K562 (cell line): ENCODE results near the gene RARS1. TPM values are rescaled to one million over a fixed set of nuclear protein-coding genes. Genes with fewer than 3 reads are reported as not detected.

Experiments used
- ATAC-seq: fragments of 200-7000 bp; cut with Tn5 transposase; 3 replicates; pipeline ENCODE4 v1.9.1; 2020; ENCODE audit warnings: moderate library complexity
- BruUV-seq: library from RNA; stranded (reverse); fragments of 400-500 nt; replicated peaks from 2 replicates; lab custom pipeline; 2021; lab: Mats Ljungman, UMichigan
- CTCF ChIA-PET: fragments of 300-600 bp; formaldehyde crosslinking; extraction: SDS; loops from one replicate; lab custom pipeline; 2021; ENCODE audit warnings: low intra/inter-chr PET ratio; lab: Yijun Ruan, JAX
- POLR2A ChIA-PET: fragments of 300-600, 350-650 bp; sonication (Branson Sonifier 250); formaldehyde crosslinking; extraction: SDS; loops from one replicate; lab custom pipeline; 2021; ENCODE audit warnings: antibody characterized with exemption, inconsistent platforms; lab: Yijun Ruan, JAX
- DNase-seq, 4 experiments: peaks; one replicate each; pipeline versions ENCODE4 v3.0.0 to v3.0.0-alpha.2; 2011 to 2018; ENCODE audit warnings: low spot score in 3 of 4, mixed read lengths in 3 of 4; ENCODE audit errors: extremely low read depth in 1 of 4
- FAIRE-seq: peaks from 2 replicates; lab custom pipeline; 2011; peaks lifted over from hg19 to GRCh38; lab: Jason Lieb, UNC
- H2AFZ ChIP-seq: 2 replicates; pipeline ENCODE4 v1.6.0; 2011; ENCODE audit warnings: low read depth, low read length, control low read depth, inconsistent platforms
- H3K27ac ChIP-seq: fragments of 200-600 bp; 3 replicates; pipeline ENCODE4 v1.8.0; 2011; ENCODE audit warnings: low read depth, mild to moderate bottlenecking, control low read depth, inconsistent platforms, low read length, moderate library complexity, mixed read lengths; ENCODE audit errors: extremely low read depth
- H3K27me3 ChIP-seq, 2 experiments: fragments of 300-600 bp in 1 of 2; 2 replicates in 1 of 2; 3 replicates in 1 of 2; pipeline versions ENCODE4 v1.6.0 to v1.8.0; 2011; ENCODE audit warnings: inconsistent platforms in 2 of 2, low read length in 2 of 2, mild to moderate bottlenecking in 1 of 2, mixed read lengths in 1 of 2, moderate library complexity in 1 of 2; ENCODE audit not compliant: control insufficient read depth in 2 of 2, insufficient read depth in 2 of 2
- H3K36me3 ChIP-seq: fragments of 300-600 bp; 3 replicates; pipeline ENCODE4 v1.8.0; 2011; ENCODE audit warnings: mild to moderate bottlenecking, low read length, inconsistent platforms; ENCODE audit not compliant: control insufficient read depth, insufficient read depth
- H3K4me1 ChIP-seq, 2 experiments: fragments of 200-600 bp in 1 of 2; replicated peaks in 1 of 2; 2 replicates in 1 of 2; 3 replicates in 1 of 2; pipeline versions ENCODE4 v1.5.1 to v1.8.0; 2011; ENCODE audit warnings: inconsistent platforms in 2 of 2, low read length in 2 of 2, mild to moderate bottlenecking in 1 of 2, mixed read lengths in 1 of 2, moderate library complexity in 1 of 2; ENCODE audit not compliant: control insufficient read depth in 2 of 2, insufficient read depth in 2 of 2
- H3K4me2 ChIP-seq: 2 replicates; pipeline ENCODE4 v1.6.1; 2011; ENCODE audit warnings: low read length, control low read depth, inconsistent platforms, mixed read lengths; ENCODE audit not compliant: insufficient read depth
- H3K4me3 ChIP-seq: fragments of 200-600 bp; sonication (generic), shearing (Covaris generic); 2 replicates; pipeline ENCODE4 v1.5.1; 2016; ENCODE audit warnings: control low read depth, inconsistent platforms
- H3K79me2 ChIP-seq: fragments of 200-600 bp; 3 replicates; pipeline ENCODE4 v1.8.0; 2011; ENCODE audit warnings: low read length, inconsistent platforms; ENCODE audit not compliant: control insufficient read depth, insufficient read depth
- H3K9ac ChIP-seq, 2 experiments: 2 replicates each; pipeline versions ENCODE4 v1.6.0 to v1.6.1; 2011; ENCODE audit warnings: low read depth in 2 of 2, low read length in 2 of 2, control low read depth in 1 of 2, inconsistent platforms in 1 of 2, mild to moderate bottlenecking in 1 of 2, mixed read lengths in 1 of 2; ENCODE audit not compliant: insufficient read depth in 1 of 2
- H3K9me1 ChIP-seq: one replicate; pipeline ENCODE4 v1.6.0; 2011; ENCODE audit warnings: inconsistent platforms, mild to moderate bottlenecking, low read length, moderate library complexity; ENCODE audit not compliant: control insufficient read depth, insufficient read depth
- H3K9me3 ChIP-seq: replicated peaks from 2 replicates; pipeline ENCODE4 v1.5.1; 2011; ENCODE audit warnings: low read depth, low read length, inconsistent platforms; ENCODE audit not compliant: control insufficient read depth, insufficient read depth
- H4K20me1 ChIP-seq: replicated peaks from 2 replicates; pipeline ENCODE4 v1.6.1; 2011; ENCODE audit warnings: low read length, inconsistent platforms, mixed read lengths; ENCODE audit not compliant: control insufficient read depth, insufficient read depth
- BRCA1 ChIP-seq, 2 experiments: fragments of 450-650 bp in 1 of 2; sonication (generic) in 1 of 2; formaldehyde crosslinking in 1 of 2; IDR thresholded peaks; 2 replicates each; pipeline versions ENCODE4 v1.5.0 to v1.6.1; 2017 to 2020; ENCODE audit warnings: mild to moderate bottlenecking in 1 of 2, missing genetic modification reagents in 1 of 2
- ESRRA ChIP-seq: fragments of 450-650 bp; IDR thresholded peaks from 2 replicates; pipeline ENCODE4 v1.6.1; 2014; ENCODE audit warnings: low read depth, mild to moderate bottlenecking, moderate library complexity, borderline replicate concordance
- NR4A1 ChIP-seq, 2 experiments: fragments of 250-450 bp in 1 of 2; fragments of 450-650 bp in 1 of 2; sonication (Bioruptor Pico) in 1 of 2; IDR thresholded peaks; 2 replicates each; pipeline versions ENCODE4 v1.4.0 to v1.6.1; 2016 to 2020; ENCODE audit warnings: mild to moderate bottlenecking in 2 of 2, missing compliant biosample characterization in 1 of 2, missing genetic modification characterization in 1 of 2, moderate library complexity in 1 of 2
- ZNF24 ChIP-seq: fragments of 450-650 bp; IDR thresholded peaks from 2 replicates; pipeline ENCODE4 v1.6.1; 2016
- WGBS: fragments of 100-300 bp; shearing (Covaris generic); methylation state at CpG from one replicate; pipeline ENCODE4 v1.1.6; 2016; ENCODE audit warnings: low coverage, mixed read lengths; ENCODE audit not compliant: insufficient coverage; ENCODE audit errors: missing lambda C conversion rate; 5-methylcytosine and 5-hydroxymethylcytosine counted together
- in situ Hi-C: fragments of 300-500 bp; cut with MboI; formaldehyde crosslinking; loops from 4 replicates; pipeline ENCODE4 v1.15.0; 2018; ENCODE audit warnings: inconsistent platforms, mixed read lengths
- intact Hi-C: fragments of 100-400 bp; cut with micrococcal nuclease; formaldehyde crosslinking; loops from 2 replicates; pipeline ENCODE4 v1.14.2; 2022
- polyA plus RNA-seq, 8 experiments: library from polyadenylated mRNA; depleted of rRNA in 4 of 8; stranded (reverse) in 5 of 8; unstranded in 3 of 8; fragments of >200 nt; fragmentation: Nextera tagmentation in 2 of 8; fragmentation: Illumina TruSeq in 1 of 8; extraction: Ambion mirVana in 2 of 8; extraction: Trizol in 1 of 8; gene quantifications; 2 replicates each; pipeline versions ENCODE4 v1.2.1 to v1.2.3, GENCODE V29; 2011 to 2014; ENCODE audit warnings: inconsistent platforms in 1 of 8, missing spikeins in 1 of 8
- total RNA-seq, 7 experiments: library from RNA; depleted of rRNA in 6 of 7; stranded (reverse); fragments of >200 nt in 6 of 7; fragmentation: Illumina TruSeq in 2 of 7; extraction: Trizol in 2 of 7; gene quantifications; 2 replicates each; pipeline versions ENCODE4 v1.2.1 to v1.2.3, GENCODE V29; 2011 to 2021; ENCODE audit warnings: low replicate concordance in 1 of 7
- TF ChIP-seq, protein P1 (sequence below): sonication (generic); IDR thresholded peaks from 2 replicates; pipeline ENCODE4 v1.6.1; 2016
- TF ChIP-seq, protein P2 (sequence below), 2 experiments: IDR thresholded peaks in 1 of 2; conservative IDR thresholded peaks in 1 of 2; 2 replicates each; pipeline ENCODE4 v1.6.1; 2016; ENCODE audit warnings: low read depth in 2 of 2, mild to moderate bottlenecking in 1 of 2, missing compliant biosample characterization in 1 of 2, missing genetic modification characterization in 1 of 2, moderate library complexity in 1 of 2

The RARS1 gene
- total and polyA plus RNA-seq, 9 of the 15 experiments (the other 6 are each of a cell fraction or from before 2014, with no cell fraction given): 109 to 196 (median 139) TPM

DNA sequence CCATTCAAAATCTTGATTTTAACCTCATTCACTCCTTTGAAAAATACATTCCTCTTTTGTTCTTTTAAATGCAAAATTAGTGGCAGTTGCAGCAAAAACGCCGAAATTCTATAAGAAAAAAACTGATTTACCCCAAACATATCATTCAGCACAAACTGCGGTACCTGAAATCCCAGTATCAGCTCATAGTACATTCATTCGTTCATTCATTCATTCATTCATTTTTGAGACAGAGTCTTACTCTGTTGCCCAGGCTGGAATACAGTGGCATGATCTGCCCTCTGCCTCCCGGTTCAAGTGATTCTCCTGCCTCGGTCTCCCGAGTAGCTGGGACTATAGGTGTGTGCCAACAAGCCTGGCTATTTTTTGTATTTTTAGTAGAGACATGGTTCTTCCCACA, 63.3 kb downstream of the RARS1 start:
- H3K9ac ChIP-seq: no peak overlapping the region
- no peak overlapping the region for H3K27ac ChIP-seq
- 95% methylated on average over 7 of the region's 7 CpGs for WGBS
- H3K9me1 ChIP-seq: no peaks in the 10 kb centered on the region
- ATAC-seq (no peak), FAIRE-seq (no peak), DNase-seq (no peak)
- H3K4me3 ChIP-seq: no peak overlapping the region
- BruUV-seq: no TSS peak
- ChIA-PET CTCF (no interaction called here), POLR2A (no interaction called here)
- in situ Hi-C loops (no loop called here), intact Hi-C loops (no loop called here)
- no peaks in the 10 kb centered on the region for H3K9me3 ChIP-seq
- H3K27me3 ChIP-seq: no peaks in the 10 kb centered on the region
- no peaks in the 10 kb centered on the region for H4K20me1 ChIP-seq
- no peaks in the 10 kb centered on the region for H3K4me1 ChIP-seq
- peaks cover 4% of the 10 kb centered on the region; the same call in 1 of the 3 replicates for H3K79me2 ChIP-seq
- TF ChIP-seq ZNF24 (peak; percentile 79), BRCA1 (IDR thresholded peaks at IDR 0.05) (no peak), BRCA1 (CRISPR knock-in tag; IDR thresholded peaks at IDR 0.05) (no peak), NR4A1 (CRISPR knock-in tag; IDR thresholded peaks at IDR 0.05) (no peak), NR4A1 (tag; IDR thresholded peaks at IDR 0.05) (no peak)
- TF ChIP-seq, protein P1, sequence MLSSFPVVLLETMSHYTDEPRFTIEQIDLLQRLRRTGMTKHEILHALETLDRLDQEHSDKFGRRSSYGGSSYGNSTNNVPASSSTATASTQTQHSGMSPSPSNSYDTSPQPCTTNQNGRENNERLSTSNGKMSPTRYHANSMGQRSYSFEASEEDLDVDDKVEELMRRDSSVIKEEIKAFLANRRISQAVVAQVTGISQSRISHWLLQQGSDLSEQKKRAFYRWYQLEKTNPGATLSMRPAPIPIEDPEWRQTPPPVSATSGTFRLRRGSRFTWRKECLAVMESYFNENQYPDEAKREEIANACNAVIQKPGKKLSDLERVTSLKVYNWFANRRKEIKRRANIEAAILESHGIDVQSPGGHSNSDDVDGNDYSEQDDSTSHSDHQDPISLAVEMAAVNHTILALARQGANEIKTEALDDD: no peak
- H3K4me2 ChIP-seq: no peak overlapping the region
- no peak overlapping the region for H2AFZ ChIP-seq
- peaks cover 48% of the 10 kb centered on the region; the same call in 2 of the 3 replicates for H3K36me3 ChIP-seq

DNA sequence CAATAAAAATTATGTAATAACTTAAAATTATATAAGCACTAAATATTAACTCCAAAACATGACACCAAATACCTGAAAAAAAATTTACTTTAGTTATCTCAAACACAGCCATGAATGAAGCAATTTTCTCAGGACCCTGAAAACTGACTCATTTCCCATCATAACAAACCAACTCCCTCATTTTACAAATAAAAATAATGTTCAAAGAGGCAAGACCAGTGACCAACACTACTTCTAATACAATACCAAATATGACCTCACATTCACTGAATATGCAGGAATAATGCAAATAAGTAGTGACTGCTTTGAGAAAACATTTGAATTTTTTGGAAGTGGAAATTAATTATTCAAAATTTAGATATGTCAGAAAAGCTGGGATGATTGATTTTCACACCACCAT, 64.4 kb downstream of the RARS1 start:
- intact Hi-C loops: no loop called here
- no TSS peak for BruUV-seq
- Histone ChIP-seq H4K20me1 (no peaks in the 10 kb centered on the region), H3K9ac (no peak overlapping the region), H3K27ac (no peak overlapping the region), H3K4me3 (no peak overlapping the region), H3K4me2 (no peak overlapping the region), H3K27me3 (no peaks in the 10 kb centered on the region), H3K9me1 (no peaks in the 10 kb centered on the region), H3K36me3 (peaks cover 59% of the 10 kb centered on the region; the same call in 2 of the 3 replicates), H3K9me3 (no peaks in the 10 kb centered on the region), H3K79me2 (peaks cover 4% of the 10 kb centered on the region; the same call in 1 of the 3 replicates), H2AFZ (no peak overlapping the region), H3K4me1 (no peaks in the 10 kb centered on the region)
- FAIRE-seq: no peak
- no peak for ATAC-seq
- POLR2A ChIA-PET: no interaction called here
- no peak for DNase-seq
- CTCF ChIA-PET: no interaction called here
- in situ Hi-C loops: no loop called here
- TF ChIP-seq, protein P2, sequence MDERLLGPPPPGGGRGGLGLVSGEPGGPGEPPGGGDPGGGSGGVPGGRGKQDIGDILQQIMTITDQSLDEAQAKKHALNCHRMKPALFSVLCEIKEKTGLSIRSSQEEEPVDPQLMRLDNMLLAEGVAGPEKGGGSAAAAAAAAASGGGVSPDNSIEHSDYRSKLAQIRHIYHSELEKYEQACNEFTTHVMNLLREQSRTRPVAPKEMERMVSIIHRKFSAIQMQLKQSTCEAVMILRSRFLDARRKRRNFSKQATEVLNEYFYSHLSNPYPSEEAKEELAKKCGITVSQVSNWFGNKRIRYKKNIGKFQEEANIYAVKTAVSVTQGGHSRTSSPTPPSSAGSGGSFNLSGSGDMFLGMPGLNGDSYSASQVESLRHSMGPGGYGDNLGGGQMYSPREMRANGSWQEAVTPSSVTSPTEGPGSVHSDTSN (CRISPR knock-in tag; IDR thresholded peaks at IDR 0.05; ENCODE audit: low read depth): no peak
- TF ChIP-seq, protein P2 (tag; conservative IDR thresholded peaks at IDR 0.05; ENCODE audit: low read depth): no peak
- no peak for TF ChIP-seq ESRRA
